ENCODE results near the gene SPATA31C2. TPM values are rescaled to one million over a fixed set of nuclear protein-coding genes. Genes with fewer than 3 reads are reported as not detected.
"Not testable (repeated sequence)": the region's sequence is repeated elsewhere in the genome, so short reads cannot be mapped to it uniquely, and the experiment has no call there.

Gene SPATA31C2
- total RNA-seq, 1 donor from 2014 or later: not detected

GRCh38 chr9:88114968-88115612 is 23.2 kb downstream of the SPATA31C2 start:
- CTCF ChIA-PET; H3K27ac Mint-ChIP-seq; H3K36me3 Mint-ChIP-seq (ENCODE audit: low read depth); H3K4me3 Mint-ChIP-seq; H3K4me1 Mint-ChIP-seq; POLR2A ChIA-PET; H3K9me3 Mint-ChIP-seq; H3K27me3 Mint-ChIP-seq; intact Hi-C loops (cut with micrococcal nuclease); ATAC-seq (ENCODE audit: low read depth); DNase-seq: not testable (repeated sequence)

- H3K9me3 Mint-ChIP-seq; H3K4me1 Mint-ChIP-seq; H3K4me3 Mint-ChIP-seq; CTCF ChIA-PET; DNase-seq; H3K27me3 Mint-ChIP-seq; intact Hi-C loops (cut with micrococcal nuclease); POLR2A ChIA-PET; H3K36me3 Mint-ChIP-seq (ENCODE audit: low read depth); ATAC-seq (ENCODE audit: low read depth); H3K27ac Mint-ChIP-seq: not testable (repeated sequence)
Measured at GRCh38 chr9:88114283-88114967, 23.9 kb downstream of the SPATA31C2 start.

- ATAC-seq (ENCODE audit: low read depth); H3K27ac Mint-ChIP-seq; CTCF ChIA-PET; POLR2A ChIA-PET; H3K9me3 Mint-ChIP-seq; intact Hi-C loops (cut with micrococcal nuclease); H3K4me1 Mint-ChIP-seq; H3K27me3 Mint-ChIP-seq; H3K4me3 Mint-ChIP-seq; H3K36me3 Mint-ChIP-seq (ENCODE audit: low read depth); DNase-seq: not testable (repeated sequence)
Measured at GRCh38 chr9:88113156-88114130, 24.8 kb downstream of the SPATA31C2 start.

DNA sequence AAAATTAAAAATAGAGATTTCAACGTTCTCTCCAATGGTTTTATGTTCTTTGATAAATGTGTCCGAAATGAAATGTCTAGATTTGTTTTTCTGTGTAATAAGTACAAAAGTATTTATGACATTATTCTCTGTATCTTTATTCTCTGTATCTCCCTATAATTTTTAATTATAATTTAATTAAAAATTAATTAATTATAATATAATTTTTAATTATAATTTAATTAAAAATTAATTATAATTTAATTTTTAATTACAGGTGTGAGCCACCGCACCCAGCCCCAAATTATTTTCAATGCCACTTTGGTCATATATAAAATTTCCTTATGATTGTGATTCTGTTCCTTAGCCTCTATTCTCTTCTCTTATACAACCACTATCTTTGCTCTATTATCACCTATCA is 28.2 kb downstream of the SPATA31C2 start:
- DNase-seq (no peak), ATAC-seq (ENCODE audit: low read depth) (no peak)
- H3K9me3 Mint-ChIP-seq: peaks cover 1% of the 10 kb centered on the region
- no peaks in the 10 kb centered on the region for H3K4me1 Mint-ChIP-seq
- ChIA-PET POLR2A (no interaction called here), CTCF (no interaction called here)
- TF ChIP-seq CTCF (IDR thresholded peaks at IDR 0.05): no peak
- intact Hi-C loops (cut with micrococcal nuclease): no loop called here
- H3K27ac Mint-ChIP-seq: no peak overlapping the region
- H3K36me3 Mint-ChIP-seq (ENCODE audit: low read depth): no peaks in the 10 kb centered on the region
- peaks cover 2% of the 10 kb centered on the region for H3K27me3 Mint-ChIP-seq
- no peak overlapping the region for H3K4me3 Mint-ChIP-seq

- Mint-ChIP-seq H3K4me1 (no peaks in the 10 kb centered on the region), H3K27me3 (peaks cover 4% of the 10 kb centered on the region), H3K4me3 (no peak overlapping the region), H3K36me3 (ENCODE audit: low read depth) (no peaks in the 10 kb centered on the region), H3K9me3 (peaks cover 1% of the 10 kb centered on the region), H3K27ac (no peak overlapping the region)
- ChIA-PET POLR2A (no interaction called here), CTCF (no interaction called here)
- no peak for TF ChIP-seq CTCF (IDR thresholded peaks at IDR 0.05)
- ATAC-seq (ENCODE audit: low read depth) (no peak), DNase-seq (no peak)
- intact Hi-C loops (cut with micrococcal nuclease): no loop called here
Measured at GRCh38 chr9:88108779-88109178, 29.5 kb downstream of the SPATA31C2 start.

DNA sequence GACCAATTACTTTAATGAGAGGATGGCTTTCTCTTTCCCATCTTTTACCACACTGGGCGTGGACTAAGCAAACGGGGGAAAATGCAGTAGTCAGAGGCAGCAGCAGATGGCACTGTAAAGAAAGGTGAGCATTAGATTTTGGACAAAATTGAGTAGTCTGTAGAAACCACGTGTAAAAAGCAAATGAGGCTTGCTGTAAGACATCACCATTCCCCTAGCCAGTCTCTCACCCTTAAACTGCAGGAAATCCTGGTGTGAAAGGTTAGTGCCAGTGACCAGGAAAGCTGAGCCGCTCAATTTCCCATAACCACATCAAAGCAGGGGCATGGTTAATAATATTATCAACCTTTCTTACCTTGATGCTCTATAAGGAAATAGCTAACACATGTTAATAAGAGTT is 31.8 kb downstream of the SPATA31C2 start:
- Mint-ChIP-seq H3K27ac (no peak overlapping the region), H3K4me1 (no peaks in the 10 kb centered on the region), H3K4me3 (no peak overlapping the region), H3K36me3 (ENCODE audit: low read depth) (no peaks in the 10 kb centered on the region), H3K9me3 (peaks cover 1% of the 10 kb centered on the region), H3K27me3 (peaks cover 6% of the 10 kb centered on the region)
- ChIA-PET POLR2A (no interaction called here), CTCF (no interaction called here)
- DNase-seq: no peak
- no peak for ATAC-seq (ENCODE audit: low read depth)
- no peak for TF ChIP-seq CTCF (IDR thresholded peaks at IDR 0.05)
- intact Hi-C loops (cut with micrococcal nuclease): no loop called here
